Mononuclear cell (primary cell): ENCODE measurements around the gene NTM. TPM values are rescaled to one million over a fixed set of nuclear protein-coding genes. Genes with fewer than 3 reads are reported as not detected.

Experiments
- H3K27me3 ChIP-seq: 2 replicates; pipeline ENCODE4 v1.6.0; 2011; ENCODE audit warnings: low read length, control low read depth; ENCODE audit not compliant: insufficient read depth
- H3K4me1 ChIP-seq: 2 replicates; pipeline ENCODE4 v1.5.1; 2011; ENCODE audit warnings: mild to moderate bottlenecking, low read length, control low read depth; ENCODE audit not compliant: insufficient read depth
- H3K4me3 ChIP-seq: 2 replicates; pipeline ENCODE4 v1.5.1; 2011; ENCODE audit warnings: mild to moderate bottlenecking, low read length, moderate library complexity
- H3K9me3 ChIP-seq: 2 replicates; pipeline ENCODE4 v1.5.1; 2011; ENCODE audit warnings: low read depth, mild to moderate bottlenecking, control low read depth, low read length
- total RNA-seq: library from RNA; depleted of rRNA; stranded (reverse); fragments of >200 nt; gene quantifications from one replicate; pipeline ENCODE4 v1.2.3, GENCODE V29; 2012

NTM gene
- total RNA-seq, 1 donor = not detected

GRCh38 chr11:131957875-131958274 lies 587.5 kb downstream of the NTM start:
- no peaks in the 10 kb centered on the region for H3K4me1 ChIP-seq
- no peaks in the 10 kb centered on the region for H3K27me3 ChIP-seq
- no peaks in the 10 kb centered on the region for H3K9me3 ChIP-seq
- H3K4me3 ChIP-seq = no peak overlapping the region

DNA sequence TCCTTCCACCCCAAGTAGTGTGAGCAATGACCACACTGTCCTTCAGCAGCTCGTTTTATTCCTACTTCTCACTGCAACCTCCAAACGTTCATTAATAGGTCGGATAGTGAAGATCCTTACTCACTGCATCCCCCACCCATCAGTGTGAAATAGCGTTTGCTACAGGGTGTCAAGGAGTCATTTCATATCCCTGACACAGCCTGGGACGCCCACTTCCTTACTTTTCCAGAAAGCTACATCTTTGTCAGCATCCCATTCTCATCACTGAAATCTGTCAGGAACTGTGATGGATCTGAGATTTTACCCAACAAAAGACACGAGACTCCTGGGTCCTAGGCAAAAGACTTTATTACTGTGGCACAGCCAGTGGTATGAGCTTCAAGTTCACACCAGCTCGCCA lies 592.4 kb downstream of the NTM start:
- no peak overlapping the region for H3K4me3 ChIP-seq
- H3K9me3 ChIP-seq = no peaks in the 10 kb centered on the region
- no peaks in the 10 kb centered on the region for H3K4me1 ChIP-seq
- H3K27me3 ChIP-seq = no peaks in the 10 kb centered on the region

- no peak overlapping the region for H3K4me3 ChIP-seq
Observed at GRCh38 chr11:131964698-131965483, 594.5 kb downstream of the NTM start.

DNA sequence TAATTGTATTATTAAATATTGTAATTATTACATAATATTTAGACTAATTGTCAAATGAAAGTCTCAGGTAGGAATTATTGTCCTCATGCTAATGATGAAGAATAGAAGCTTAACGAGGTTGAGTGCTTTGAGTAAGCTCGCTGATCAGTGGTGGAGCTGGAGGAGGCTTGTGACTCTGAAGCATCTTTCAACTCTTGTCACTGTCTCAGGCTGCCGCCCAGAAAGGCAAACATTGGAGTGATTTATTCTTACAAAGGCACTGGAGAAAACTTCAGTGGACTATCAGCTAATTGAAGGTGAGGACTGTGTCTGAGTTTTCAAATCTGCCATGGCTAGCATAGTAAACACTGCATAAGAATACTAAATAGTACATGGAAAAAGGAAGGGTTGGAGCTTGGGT lies 595.1 kb downstream of the NTM start:
- Histone ChIP-seq H3K4me3 (no peak overlapping the region), H3K9me3 (no peaks in the 10 kb centered on the region), H3K4me1 (no peaks in the 10 kb centered on the region), H3K27me3 (no peaks in the 10 kb centered on the region)

More at GRCh38 chr11:131964698-131965483, 594.5 kb downstream of the NTM start:
- Histone ChIP-seq H3K4me1 (no peaks in the 10 kb centered on the region), H3K9me3 (no peaks in the 10 kb centered on the region), H3K27me3 (no peaks in the 10 kb centered on the region)

- Histone ChIP-seq H3K4me1 (no peaks in the 10 kb centered on the region), H3K27me3 (no peaks in the 10 kb centered on the region), H3K9me3 (no peaks in the 10 kb centered on the region), H3K4me3 (no peak overlapping the region)
Observed at GRCh38 chr11:131966667-131967066, 596.3 kb downstream of the NTM start.

DNA sequence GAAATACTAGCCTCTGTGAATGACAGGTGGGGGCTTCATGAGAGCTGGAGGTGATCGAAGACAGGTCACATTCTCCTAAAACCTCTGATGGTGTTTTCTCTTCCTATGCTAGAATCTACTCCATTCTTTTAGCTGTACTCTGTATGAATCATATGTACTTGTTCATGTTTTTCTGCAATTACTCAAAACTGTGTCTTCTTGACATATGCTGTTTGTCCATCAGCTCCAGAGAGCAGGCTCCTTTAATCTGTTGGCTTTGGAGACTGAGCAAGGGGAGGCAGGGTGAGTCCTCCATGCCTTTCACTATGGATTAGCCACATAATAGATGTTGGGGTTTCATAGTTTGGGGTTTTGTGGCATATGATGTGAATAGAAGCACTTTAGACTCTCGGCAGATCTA lies 598.8 kb downstream of the NTM start:
- Histone ChIP-seq H3K4me3 (no peak overlapping the region), H3K27me3 (no peaks in the 10 kb centered on the region), H3K9me3 (no peaks in the 10 kb centered on the region), H3K4me1 (no peaks in the 10 kb centered on the region)

DNA sequence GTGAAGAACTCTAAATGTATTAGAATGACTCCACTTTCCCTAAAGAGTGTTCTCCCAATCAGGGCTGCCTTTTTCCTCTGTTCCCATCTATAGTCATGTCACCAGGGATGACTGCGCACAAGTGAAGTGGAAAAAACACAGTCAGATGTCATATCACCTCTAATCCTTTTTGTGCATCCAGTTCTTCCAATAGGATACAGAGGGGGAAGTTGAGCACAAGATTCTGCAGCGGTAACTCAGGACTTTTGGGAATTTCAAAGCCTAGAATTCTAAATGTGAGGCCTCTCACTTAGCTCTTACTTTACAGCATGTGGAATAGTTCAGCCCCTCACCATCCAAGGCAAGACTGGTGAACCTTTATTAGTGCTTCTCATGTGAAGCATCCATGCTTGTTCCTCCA lies 602.6 kb downstream of the NTM start:
- Histone ChIP-seq H3K27me3 (no peaks in the 10 kb centered on the region), H3K4me3 (no peak overlapping the region), H3K4me1 (no peaks in the 10 kb centered on the region)

DNA sequence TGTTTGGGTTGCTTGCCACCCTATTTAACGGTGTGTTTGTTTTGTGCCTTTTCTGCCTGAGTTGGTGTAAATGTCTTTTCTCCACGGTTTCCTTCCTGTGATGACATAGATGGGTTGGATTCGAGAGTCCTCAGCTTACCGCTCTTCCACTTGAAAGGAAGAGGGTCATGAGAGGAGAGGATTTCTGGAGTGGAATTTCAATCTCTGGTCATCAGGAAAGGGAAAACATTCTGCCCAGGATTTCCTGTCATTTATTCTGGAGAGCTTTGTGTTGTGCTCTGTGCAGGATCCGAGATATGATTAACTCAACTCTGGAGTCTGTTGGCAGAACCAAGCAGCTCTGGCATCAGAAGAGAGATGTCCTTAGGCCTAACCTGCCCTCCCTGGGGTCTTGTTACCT lies 605.2 kb downstream of the NTM start:
- no peaks in the 10 kb centered on the region for H3K27me3 ChIP-seq
- H3K4me3 ChIP-seq = no peak overlapping the region
- H3K4me1 ChIP-seq = no peaks in the 10 kb centered on the region
- no peaks in the 10 kb centered on the region for H3K9me3 ChIP-seq

More for the DNA sequence above, 602.6 kb downstream of the NTM start:
- no peaks in the 10 kb centered on the region for H3K9me3 ChIP-seq

- Histone ChIP-seq H3K4me3 (no peak overlapping the region), H3K27me3 (no peaks in the 10 kb centered on the region), H3K9me3 (no peaks in the 10 kb centered on the region), H3K4me1 (no peaks in the 10 kb centered on the region)
Observed at GRCh38 chr11:131976021-131976420, 605.6 kb downstream of the NTM start.

- no peaks in the 10 kb centered on the region for H3K27me3 ChIP-seq
- H3K9me3 ChIP-seq = no peaks in the 10 kb centered on the region
- H3K4me3 ChIP-seq = no peak overlapping the region
- no peaks in the 10 kb centered on the region for H3K4me1 ChIP-seq
Observed at GRCh38 chr11:131977231-131977630, 606.8 kb downstream of the NTM start.

DNA sequence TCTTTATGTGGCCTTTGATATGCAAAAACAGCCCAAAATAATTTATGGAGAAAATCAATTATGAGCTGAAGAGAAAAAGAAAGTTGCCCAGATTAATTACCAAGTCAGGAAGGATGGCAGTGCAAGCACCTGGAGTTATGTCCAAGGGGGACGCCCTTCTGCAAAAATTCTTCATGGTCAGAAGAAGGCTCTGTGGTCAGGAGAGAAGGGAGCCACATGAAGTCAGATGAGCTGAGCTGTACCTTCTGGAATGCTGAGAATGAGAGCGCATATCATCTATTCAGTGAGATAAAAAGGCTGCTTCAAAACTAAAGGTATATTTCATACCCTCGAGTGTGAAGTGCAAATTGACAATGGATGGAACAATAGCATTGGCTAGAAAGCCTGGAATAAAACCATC lies 607.4 kb downstream of the NTM start:
- Histone ChIP-seq H3K4me1 (no peaks in the 10 kb centered on the region), H3K9me3 (no peaks in the 10 kb centered on the region), H3K4me3 (no peak overlapping the region), H3K27me3 (no peaks in the 10 kb centered on the region)

DNA sequence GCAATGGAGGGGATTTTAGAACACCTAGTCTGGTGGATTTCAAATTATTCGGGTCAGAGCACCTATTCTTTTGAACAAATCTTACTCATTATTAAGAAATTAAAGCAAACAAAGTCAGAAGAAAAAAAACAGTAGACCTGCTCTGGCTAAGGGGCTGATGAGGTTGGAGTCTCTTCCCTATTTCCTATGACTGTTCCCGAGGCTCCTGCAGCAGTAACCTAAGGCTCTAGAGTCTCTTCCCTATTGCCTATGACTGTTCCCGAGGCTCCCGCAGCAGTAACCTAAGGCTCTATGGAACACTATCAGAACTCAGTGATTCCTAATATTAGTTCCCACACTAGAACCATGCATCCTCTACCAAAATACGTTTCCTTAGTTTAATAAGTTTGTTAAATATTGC lies 607.9 kb downstream of the NTM start:
- no peak overlapping the region for H3K4me3 ChIP-seq
- H3K4me1 ChIP-seq = no peaks in the 10 kb centered on the region
- H3K9me3 ChIP-seq = no peaks in the 10 kb centered on the region
- no peaks in the 10 kb centered on the region for H3K27me3 ChIP-seq

GRCh38 chr11:131979364-131979763 lies 608.9 kb downstream of the NTM start:
- Histone ChIP-seq H3K4me1 (no peaks in the 10 kb centered on the region), H3K4me3 (no peak overlapping the region), H3K27me3 (no peaks in the 10 kb centered on the region), H3K9me3 (no peaks in the 10 kb centered on the region)

DNA sequence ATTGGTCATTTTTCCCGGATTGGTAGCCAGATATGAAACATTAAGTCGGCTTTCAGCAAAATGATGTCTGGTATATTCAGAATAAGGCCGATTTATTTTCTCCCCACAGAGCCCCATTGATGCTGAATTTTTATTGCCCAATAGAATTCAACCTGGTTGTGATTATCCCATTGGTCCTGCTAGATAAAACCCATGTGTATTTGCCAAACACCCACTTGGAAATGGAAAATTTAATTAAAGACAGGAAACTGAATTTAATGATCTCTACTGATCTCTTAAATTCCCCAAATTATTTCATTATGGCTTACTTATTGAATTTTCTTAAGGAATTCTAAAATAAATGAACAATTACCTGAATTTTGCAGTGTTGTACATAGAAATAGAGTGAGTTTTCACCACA lies 609.8 kb downstream of the NTM start:
- Histone ChIP-seq H3K4me1 (no peaks in the 10 kb centered on the region), H3K27me3 (no peaks in the 10 kb centered on the region), H3K4me3 (no peak overlapping the region), H3K9me3 (no peaks in the 10 kb centered on the region)

DNA sequence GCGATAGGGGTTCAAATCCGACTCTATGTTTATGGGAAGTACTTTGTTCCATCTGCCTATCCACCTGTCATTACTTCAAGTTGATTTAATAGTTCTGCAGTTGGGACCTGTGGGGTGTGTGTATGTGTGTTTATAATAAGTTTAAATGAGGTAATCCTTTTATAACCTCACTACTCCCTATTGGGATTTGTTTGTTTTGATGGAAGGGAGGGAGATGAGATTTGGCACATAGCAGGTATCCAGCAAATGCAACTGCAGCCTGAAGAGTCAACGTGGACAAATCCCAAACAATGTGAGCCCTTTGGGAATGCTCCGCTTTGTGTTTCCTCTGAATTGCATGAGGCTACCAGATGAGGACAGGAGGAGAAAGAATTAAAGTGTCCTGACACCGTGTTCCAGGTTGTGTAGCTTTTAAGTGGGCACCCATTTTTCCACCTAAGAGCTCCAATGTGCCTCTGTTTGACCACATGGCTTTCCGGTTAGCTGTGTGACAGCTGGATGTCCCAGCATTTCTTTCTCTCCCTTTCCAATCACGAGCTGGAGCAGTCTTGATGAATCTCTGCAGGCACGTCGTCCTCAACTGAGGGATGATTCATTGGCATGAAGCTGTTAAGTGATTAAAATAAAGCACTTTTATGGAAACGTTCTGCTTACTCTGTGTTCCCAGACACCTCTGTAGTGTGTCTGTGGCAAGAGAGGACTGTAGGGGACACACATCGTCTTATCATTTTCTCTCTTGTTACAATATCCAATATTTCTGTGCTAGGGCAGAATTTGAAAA lies 610.7 kb downstream of the NTM start:
- H3K27me3 ChIP-seq = no peaks in the 10 kb centered on the region
- H3K9me3 ChIP-seq = no peaks in the 10 kb centered on the region
- no peak overlapping the region for H3K4me3 ChIP-seq
- H3K4me1 ChIP-seq = no peaks in the 10 kb centered on the region

GRCh38 chr11:131982154-131982553 lies 611.7 kb downstream of the NTM start:
- Histone ChIP-seq H3K27me3 (no peaks in the 10 kb centered on the region), H3K4me3 (no peak overlapping the region), H3K4me1 (no peaks in the 10 kb centered on the region), H3K9me3 (no peaks in the 10 kb centered on the region)
